ENCODE data around the gene COL20A1. TPM values are rescaled to one million over a fixed set of nuclear protein-coding genes. Genes with fewer than 3 reads are reported as not detected.

The COL20A1 gene
- total and polyA plus RNA-seq, 2 of the 13 experiments (the other 11 are each of a cell fraction or from before 2014, with no cell fraction given) = not detected

- Histone ChIP-seq H3K9ac (ENCODE audit: insufficient read depth, low read depth, low read length) (no peak overlapping the region), H3K36me3 (replicated peaks in 1 of 2; ENCODE audit: control insufficient read depth in 1 of 2, insufficient read depth in 2 of 2, low read length in 2 of 2) (peaks cover 11% of the 10 kb centered on the region in 2 experiments; a peak in 4 of 5 replicates), H2AFZ (ENCODE audit: low read length) (no peak overlapping the region), H3K27ac (ENCODE audit: extremely low read length, insufficient read depth, low read length) (no peak overlapping the region), H3K79me2 (ENCODE audit: insufficient read depth, low read length) (no peaks in the 10 kb centered on the region), H3K27me3 (ENCODE audit: control insufficient read depth in 1 of 2, insufficient read depth in 2 of 2, low read length in 2 of 2) (peaks cover 14 to 46% of the 10 kb centered on the region in 2 experiments; a peak in 4 of 5 replicates), H3K4me2 (ENCODE audit: low read depth, low read length) (no peak overlapping the region), H3K9me3 (ENCODE audit: low read length) (no peaks in the 10 kb centered on the region), H3K4me1 (ENCODE audit: insufficient read depth, low read length) (peaks cover 15% of the 10 kb centered on the region), H4K20me1 (ENCODE audit: insufficient read depth, low read length) (peaks cover 12% of the 10 kb centered on the region; the same call in 1 of the 2 replicates), H3K4me3 (replicated peaks in 1 of 3; ENCODE audit: insufficient read depth in 1 of 3, low read depth in 2 of 3, low read length in 3 of 3) (no peak overlapping the region)
- DNase-seq (ENCODE audit: low spot score) = no peak
- FAIRE-seq = no peak
- intact Hi-C loops (cut with micrococcal nuclease; ENCODE audit: unreplicated experiment) = loop anchor here (5.0 kb wide), 2 partner anchors 70 to 110 kb away; no protein-coding TSS in a partner anchor
- ChIA-PET POLR2A (interaction anchor here (1.0 kb wide), 1 partner anchor 19 kb away, joined by 4 read pairs; the partner anchor contains the start of gene ARFGAP1), CTCF (ENCODE audit: low intra/inter-chr PET ratio, low total read pairs) (interaction anchor here (1.3 to 1.5 kb wide), 2 partner anchors 68 to 109 kb away, joined by 4 to 7 read pairs; no protein-coding TSS in a partner anchor)
- in situ Hi-C loops (cut with HindIII; ENCODE audit: extremely low pct_ligation_motif_present, low pct_unique_long_range_greater_than_20kb) = no loop called here
- peak; percentile 5 for ATAC-seq
- WGBS (ENCODE audit: low lambda C conversion rate) = 63% methylated on average over 8 of the region's 10 CpGs
- no peak for TF ChIP-seq ZNF562 (CRISPR knock-in tag; IDR thresholded peaks at IDR 0.05; ENCODE audit: borderline replicate concordance)
- 0 out of 2 replicates have a peak, but pooled peaks have one; percentile 3 for TF ChIP-seq ZNF556 (CRISPR knock-in tag; IDR thresholded peaks at IDR 0.05; ENCODE audit: borderline replicate concordance)
- 0 out of 2 replicates have a peak, but pooled peaks have one; percentile 17 for TF ChIP-seq ZBTB26 (CRISPR knock-in tag; IDR thresholded peaks at IDR 0.05; ENCODE audit: borderline replicate concordance)
- peak; percentile 35; the same call in 1 of the 2 replicates for TF ChIP-seq AHR (CRISPR knock-in tag; IDR thresholded peaks at IDR 0.05)
- 0 out of 2 replicates have a peak, but pooled peaks have one; percentile 0 for TF ChIP-seq BRD4 (CRISPR knock-in tag; IDR thresholded peaks at IDR 0.05)
- BruUV-seq (replicated peaks) = no TSS peak
These were observed 1.2 kb upstream of the COL20A1 start for GRCh38 chr20:63291811-63292210.

DNA sequence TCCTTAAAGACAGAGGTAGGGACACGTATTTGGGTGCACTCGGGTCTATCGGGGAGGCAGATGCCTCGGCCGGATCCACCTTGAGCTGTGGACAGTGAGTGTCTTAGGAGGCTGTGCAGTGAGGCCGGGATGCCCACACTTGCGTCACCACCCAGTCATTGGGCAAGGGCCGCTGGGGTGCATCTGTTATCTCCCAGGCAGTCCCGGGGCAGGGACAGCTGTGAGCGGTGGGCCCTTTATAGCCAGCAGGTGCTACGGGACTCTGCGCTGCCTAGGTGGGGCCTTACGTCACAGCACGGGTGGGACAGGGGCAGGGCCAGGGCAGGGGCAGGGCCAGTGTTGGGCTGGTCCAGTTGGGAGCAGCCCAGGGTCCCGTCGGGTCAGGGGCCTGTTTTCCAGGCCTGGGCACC is 689 bp upstream of the COL20A1 start:
- WGBS (ENCODE audit: low lambda C conversion rate) = 39% methylated on average over 15 of the region's 16 CpGs
- H3K4me2 ChIP-seq (ENCODE audit: low read depth, low read length) = no peak overlapping the region
- intact Hi-C loops (cut with micrococcal nuclease; ENCODE audit: unreplicated experiment) (loop anchor here (5.0 kb wide), 2 partner anchors 70 to 110 kb away; no protein-coding TSS in a partner anchor), in situ Hi-C loops (cut with HindIII; ENCODE audit: extremely low pct_ligation_motif_present, low pct_unique_long_range_greater_than_20kb) (no loop called here)
- no peak overlapping the region for H3K4me3 ChIP-seq (replicated peaks in 1 of 3; ENCODE audit: insufficient read depth in 1 of 3, low read depth in 2 of 3, low read length in 3 of 3)
- peaks cover 16 to 51% of the 10 kb centered on the region in 2 experiments; a peak in 4 of 5 replicates for H3K27me3 ChIP-seq (ENCODE audit: control insufficient read depth in 1 of 2, insufficient read depth in 2 of 2, low read length in 2 of 2)
- H3K9ac ChIP-seq (ENCODE audit: insufficient read depth, low read depth, low read length) = no peak overlapping the region
- peaks cover 11% of the 10 kb centered on the region in 2 experiments; a peak in 3 of 5 replicates for H3K36me3 ChIP-seq (replicated peaks in 1 of 2; ENCODE audit: control insufficient read depth in 1 of 2, insufficient read depth in 2 of 2, low read length in 2 of 2)
- ATAC-seq = peak; percentile 6
- no peaks in the 10 kb centered on the region for H3K79me2 ChIP-seq (ENCODE audit: insufficient read depth, low read length)
- H3K9me3 ChIP-seq (ENCODE audit: low read length) = no peaks in the 10 kb centered on the region
- CTCF ChIA-PET (ENCODE audit: low intra/inter-chr PET ratio, low total read pairs) = no interaction called here
- no peak for DNase-seq (ENCODE audit: low spot score)
- no peak overlapping the region for H2AFZ ChIP-seq (ENCODE audit: low read length)
- no peak for FAIRE-seq
- peaks cover 15% of the 10 kb centered on the region for H3K4me1 ChIP-seq (ENCODE audit: insufficient read depth, low read length)
- POLR2A ChIA-PET = interaction anchor here (1.0 kb wide), 1 partner anchor 20 kb away, joined by 4 read pairs; the partner anchor contains the start of gene ARFGAP1
- peaks cover 12% of the 10 kb centered on the region; the same call in 1 of the 2 replicates for H4K20me1 ChIP-seq (ENCODE audit: insufficient read depth, low read length)
- H3K27ac ChIP-seq (ENCODE audit: extremely low read length, insufficient read depth, low read length) = no peak overlapping the region
- BruUV-seq (replicated peaks) = no TSS peak
- TF ChIP-seq ZNF143 (CRISPR knock-in tag; IDR thresholded peaks at IDR 0.05) = no peak
- TF ChIP-seq BHLHE40 (IDR thresholded peaks at IDR 0.05; ENCODE audit: low read length) = no peak
- no peak for TF ChIP-seq GRHL1 (CRISPR knock-in tag; conservative IDR thresholded peaks at IDR 0.05)
- TF ChIP-seq ZC3H13 (CRISPR knock-in tag; IDR thresholded peaks at IDR 0.05) = peak; percentile 30; the same call in 1 of the 2 replicates
- TF ChIP-seq ZNF432 (CRISPR knock-in tag; IDR thresholded peaks at IDR 0.05; ENCODE audit: borderline replicate concordance) = no peak
- TF ChIP-seq JUND (CRISPR knock-in tag; IDR thresholded peaks at IDR 0.05) = no peak
- 0 out of 2 replicates have a peak, but pooled peaks have one; percentile 58 for TF ChIP-seq DNMT1 (CRISPR knock-in tag; IDR thresholded peaks at IDR 0.05)
- TF ChIP-seq, protein P1, sequence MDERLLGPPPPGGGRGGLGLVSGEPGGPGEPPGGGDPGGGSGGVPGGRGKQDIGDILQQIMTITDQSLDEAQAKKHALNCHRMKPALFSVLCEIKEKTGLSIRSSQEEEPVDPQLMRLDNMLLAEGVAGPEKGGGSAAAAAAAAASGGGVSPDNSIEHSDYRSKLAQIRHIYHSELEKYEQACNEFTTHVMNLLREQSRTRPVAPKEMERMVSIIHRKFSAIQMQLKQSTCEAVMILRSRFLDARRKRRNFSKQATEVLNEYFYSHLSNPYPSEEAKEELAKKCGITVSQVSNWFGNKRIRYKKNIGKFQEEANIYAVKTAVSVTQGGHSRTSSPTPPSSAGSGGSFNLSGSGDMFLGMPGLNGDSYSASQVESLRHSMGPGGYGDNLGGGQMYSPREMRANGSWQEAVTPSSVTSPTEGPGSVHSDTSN (CRISPR knock-in tag; IDR thresholded peaks at IDR 0.05) = no peak
